ENCODE data around the gene FOXS1.

Gene FOXS1

GRCh38 chr20:31860390-31861134 lies 15.2 kb upstream of the FOXS1 start:
- DNase-seq, result no peak

GRCh38 chr20:31859998-31860380 lies 14.6 kb upstream of the FOXS1 start:
- no peak for DNase-seq

GRCh38 chr20:31859266-31859997 lies 14.0 kb upstream of the FOXS1 start:
- DNase-seq, result no peak

- no peak for DNase-seq
These were observed 13.3 kb upstream of the FOXS1 start for GRCh38 chr20:31858760-31859083.

- DNase-seq, result no peak
These were observed 12.7 kb upstream of the FOXS1 start for GRCh38 chr20:31857861-31858759.

- DNase-seq, result no peak
These were observed 11.1 kb upstream of the FOXS1 start for GRCh38 chr20:31856516-31856915.

GRCh38 chr20:31853481-31853880 lies 8.1 kb upstream of the FOXS1 start:
- no peak for DNase-seq

- DNase-seq, result no peak
These were observed 6.0 kb upstream of the FOXS1 start for GRCh38 chr20:31851240-31851955.

GRCh38 chr20:31849306-31849930 lies 4.0 kb upstream of the FOXS1 start:
- DNase-seq, result no peak

GRCh38 chr20:31848088-31848999 lies 2.9 kb upstream of the FOXS1 start:
- DNase-seq, result no peak

- no peak for DNase-seq
These were observed 1.4 kb upstream of the FOXS1 start for GRCh38 chr20:31846793-31847138.

GRCh38 chr20:31844737-31845299 lies 586 bp downstream of the FOXS1 start:
- DNase-seq, result no peak

- no peak for DNase-seq
These were observed 1.5 kb downstream of the FOXS1 start for GRCh38 chr20:31843881-31844280.

GRCh38 chr20:31843288-31843687 lies 2.1 kb downstream of the FOXS1 start:
- DNase-seq, result no peak

GRCh38 chr20:31842471-31843157 lies 2.8 kb downstream of the FOXS1 start:
- no peak for DNase-seq

- DNase-seq, result no peak
These were observed 3.5 kb downstream of the FOXS1 start for GRCh38 chr20:31841928-31842327.

GRCh38 chr20:31840906-31841816 lies 4.2 kb downstream of the FOXS1 start:
- DNase-seq, result no peak

GRCh38 chr20:31839782-31840487 lies 5.5 kb downstream of the FOXS1 start:
- DNase-seq, result no peak

Measured in activated naive CD4-positive, alpha-beta T cell treated with anti-CD3 and anti-CD28 coated beads, Interleukin-2, amount 50 U/mL, for 16 hours (primary cell).